Sigmoid colon (tissue), 4 donors: ENCODE results near the gene UPP1.

Experiments
- CTCF ChIP-seq, 4 experiments: fragments of 450-650 bp in 3 of 4; fragments of 200-600 bp in 1 of 4; IDR thresholded peaks; one replicate each; pipeline ENCODE4 v1.5.1; 2016 to 2019; ENCODE audit warnings: antibody characterized with exemption in 4 of 4, mild to moderate bottlenecking in 3 of 4, moderate library complexity in 2 of 4
- EP300 ChIP-seq, 4 donors: sonication (generic); formaldehyde crosslinking; IDR thresholded peaks; one replicate each; pipeline ENCODE4 v1.6.1; 2017; ENCODE audit warnings: antibody characterized with exemption in 4 of 4
- POLR2AphosphoS5 ChIP-seq, 4 donors: sonication (generic); formaldehyde crosslinking; IDR thresholded peaks; one replicate each; pipeline ENCODE4 v1.6.1; 2017; ENCODE audit warnings: antibody characterized with exemption in 4 of 4

- TF ChIP-seq POLR2AphosphoS5 (IDR thresholded peaks at IDR 0.05): no peak
- TF ChIP-seq CTCF (IDR thresholded peaks at IDR 0.05): no peak
- TF ChIP-seq EP300 (IDR thresholded peaks at IDR 0.05): no peak
Observed at GRCh38 chr7:48083114-48083830, 5.8 kb upstream of the UPP1 start.
